Pancreas (tissue), 10 donors: Measurements from ENCODE around the gene DAGLB. TPM values are rescaled to one million over a fixed set of nuclear protein-coding genes. Genes with fewer than 3 reads are reported as not detected.

Source experiments
- ATAC-seq, 4 donors: fragments of 200-7000 bp; cut with Tn5 transposase; one replicate each; pipeline versions ENCODE4 v1.8.0 to v1.9.1; 2020; ENCODE audit warnings: mild to moderate bottlenecking in 4 of 4, moderate library complexity in 4 of 4
- DNase-seq, 6 donors: peaks; one replicate each; pipeline ENCODE4 v3.0.0-alpha.2; 2020
- FAIRE-seq: peaks from 2 replicates; lab custom pipeline; 2012; peaks lifted over from hg19 to GRCh38; lab: Jason Lieb, UNC
- H3K27ac ChIP-seq, 4 donors: fragments of 200-600 bp; sonication (generic); 1 replicate in 3 of 4; 2 replicates in 1 of 4; pipeline versions ENCODE4 v1.5.0 to v1.8.0; 2020
- H3K27me3 ChIP-seq, 4 donors: fragments of 200-600 bp; one replicate each; pipeline ENCODE4 v1.8.0; 2021
- H3K36me3 ChIP-seq, 3 donors: fragments of 200-600 bp; sonication (generic) in 1 of 3; one replicate each; pipeline versions ENCODE4 v1.5.0 to v1.8.0; 2020 to 2021
- H3K4me1 ChIP-seq, 3 donors: fragments of 200-600 bp; one replicate each; pipeline ENCODE4 v1.8.0; 2021
- H3K4me3 ChIP-seq, 4 donors: fragments of 200-600 bp; sonication (generic) in 2 of 4; one replicate each; pipeline versions ENCODE4 v1.5.0 to v1.8.0; 2020 to 2021
- H3K9me3 ChIP-seq, 4 donors: fragments of 200-600 bp; one replicate each; pipeline ENCODE4 v1.8.0; 2021
- CTCF ChIP-seq, 4 donors: fragments of 200-600 bp; sonication (generic) in 3 of 4; IDR thresholded peaks; one replicate each; pipeline versions ENCODE4 v1.5.0 to v1.8.0; 2021; ENCODE audit warnings: antibody characterized with exemption in 4 of 4
- WGBS, 2 donors: extraction: QIAGEN DNeasy Blood & Tissue Kit; methylation state at CpG; one replicate each; pipeline ENCODE4 v1.1.7; 2013; 5-methylcytosine and 5-hydroxymethylcytosine counted together
- intact Hi-C, 3 donors: fragments of 100-400 bp; cut with DNase I; formaldehyde crosslinking; loops; one replicate each; pipeline versions ENCODE4 v1.11.1 to v1.14.2; 2022
- polyA plus RNA-seq, 2 donors: library from polyadenylated mRNA; stranded (reverse); fragments of 200-250 nt; gene quantifications; one replicate each; pipeline ENCODE4 v1.2.3, GENCODE V29; 2013
- total RNA-seq, 6 donors: library from RNA; stranded (reverse); fragmentation: NEBNext Ultra II Directional in 4 of 6; extraction: Animal tissue kit (Norgen Biotek cat#: 25700) in 4 of 6; gene quantifications; one replicate each; pipeline versions ENCODE4 v1.2.1 to v1.2.4, GENCODE V29; 2021 to 2023
- donor health status: healthy with polysubstance abuse.
- donor health status: DM: no; HTN: no; CAD: no; lungs with moderate emphysema.
- donor health status: DM: no; HTN: no; CAD: no.
- donor health status: control.
- donor health status: control.
- donor health status: Bipolar disorder and iron deficiency.
- donor health status: DM: yes; HTN: yes; CAD: no.
- donor health status: DM: no; HTN: no; CAD: no.
- donor health status: DM: no; HTN: no; CAD: no.
- donor health status: DM: yes; HTN: yes; CAD: no.

DAGLB gene
- total and polyA plus RNA-seq, 8 donors = 7.8 to 16.7 (median 10.1) TPM

GRCh38 chr7:6482743-6483119 is 35.0 kb upstream of the DAGLB start:
- H3K4me1 ChIP-seq = peaks cover 8 to 15% (median 8%) of the 10 kb centered on the region in 3 donors
- intact Hi-C loops = no loop called here
- H3K9me3 ChIP-seq = no peaks in the 10 kb centered on the region
- no peaks in the 10 kb centered on the region for H3K36me3 ChIP-seq
- peak overlapping the region; percentile 87 to 93 (median 90) for H3K27ac ChIP-seq
- WGBS, 2 donors = 10 to 13% methylated on average over 6 of the region's 6 CpGs
- ATAC-seq (peak; percentile 1 to 8 (median 2)), FAIRE-seq (no peak), DNase-seq (no peak)
- no peak for TF ChIP-seq CTCF (IDR thresholded peaks at IDR 0.05)
- no peaks in the 10 kb centered on the region for H3K27me3 ChIP-seq
- peak overlapping the region; percentile 72 to 99 (median 94) for H3K4me3 ChIP-seq

GRCh38 chr7:6482307-6482706 is 34.6 kb upstream of the DAGLB start:
- Histone ChIP-seq H3K9me3 (no peaks in the 10 kb centered on the region), H3K27ac (peak overlapping the region in 1 of 4 donors; percentile 89), H3K4me3 (peak overlapping the region in 3 of 4 donors; percentile 72 to 99 (median 96)), H3K4me1 (peaks cover 8 to 16% (median 8%) of the 10 kb centered on the region in 3 donors), H3K36me3 (no peaks in the 10 kb centered on the region), H3K27me3 (no peaks in the 10 kb centered on the region)
- DNase-seq (no peak), FAIRE-seq (no peak), ATAC-seq (peak; percentile 21 to 45 (median 38))
- intact Hi-C loops = no loop called here
- TF ChIP-seq CTCF (IDR thresholded peaks at IDR 0.05) = no peak
- WGBS, 2 donors = 27 to 30% methylated on average over 4 of the region's 4 CpGs

- intact Hi-C loops = no loop called here
- H3K4me3 ChIP-seq = peak overlapping the region in 2 of 4 donors; percentile 72 to 99
- no peaks in the 10 kb centered on the region for H3K36me3 ChIP-seq
- DNase-seq = no peak
- no peak for FAIRE-seq
- H3K27ac ChIP-seq = peak overlapping the region in 1 of 4 donors; percentile 6
- 29 to 36% methylated on average over 6 of the region's 6 CpGs for WGBS, 2 donors
- ATAC-seq = no peak
- H3K9me3 ChIP-seq = no peaks in the 10 kb centered on the region
- TF ChIP-seq CTCF (IDR thresholded peaks at IDR 0.05) = no peak
- no peaks in the 10 kb centered on the region for H3K27me3 ChIP-seq
- peaks cover 8 to 24% (median 13%) of the 10 kb centered on the region in 3 donors for H3K4me1 ChIP-seq
These were observed 33.7 kb upstream of the DAGLB start for GRCh38 chr7:6481445-6481844.

- H3K4me3 ChIP-seq = peak overlapping the region in 1 of 4 donors; percentile 12
These were observed 32.5 kb upstream of the DAGLB start for GRCh38 chr7:6480323-6480660.

More at GRCh38 chr7:6480323-6480660, 32.5 kb upstream of the DAGLB start:
- no peak overlapping the region for H3K27ac ChIP-seq
- no peak for TF ChIP-seq CTCF (IDR thresholded peaks at IDR 0.05)
- no peaks in the 10 kb centered on the region for H3K9me3 ChIP-seq
- no peaks in the 10 kb centered on the region for H3K27me3 ChIP-seq
- WGBS, 2 donors = 31 to 32% methylated on average over 5 of the region's 5 CpGs
- FAIRE-seq (no peak), ATAC-seq (no peak), DNase-seq (no peak)
- intact Hi-C loops = no loop called here
- H3K36me3 ChIP-seq = no peaks in the 10 kb centered on the region
- peaks cover 8 to 30% (median 13%) of the 10 kb centered on the region in 3 donors for H3K4me1 ChIP-seq
